Spleen (tissue), 7 donors: ENCODE results near the gene SMIM23.

ENCODE experiments used
- POLR2A ChIP-seq, 3 donors: fragments of 450-650 bp; IDR thresholded peaks; one replicate each; pipeline ENCODE4 v1.5.1; 2017; ENCODE audit warnings: antibody characterized with exemption in 3 of 3, mild to moderate bottlenecking in 1 of 3
- POLR2AphosphoS5 ChIP-seq, 3 donors: sonication (generic); formaldehyde crosslinking; IDR thresholded peaks; one replicate each; pipeline ENCODE4 v1.5.1; 2017; ENCODE audit warnings: antibody characterized with exemption in 3 of 3
- TF ChIP-seq, protein P1 (sequence below), 11 experiments: fragments of 200-600 bp in 7 of 11; fragments of 450-650 bp in 4 of 11; sonication (generic) in 4 of 11; IDR thresholded peaks in 8 of 11; conservative IDR thresholded peaks in 3 of 11; 1 replicate in 7 of 11; 2 replicates in 4 of 11; pipeline versions ENCODE4 v1.4.0 to v1.8.0; 2016 to 2021; ENCODE audit warnings: antibody characterized with exemption in 11 of 11, inconsistent platforms in 4 of 11, mild to moderate bottlenecking in 1 of 11
- donor health status: DM: no; HTN: no; CAD: no; lungs with moderate emphysema.
- donor health status: DM: no; HTN: no; CAD: no.
- donor health status: DM: no; HTN: no; CAD: no.

DNA sequence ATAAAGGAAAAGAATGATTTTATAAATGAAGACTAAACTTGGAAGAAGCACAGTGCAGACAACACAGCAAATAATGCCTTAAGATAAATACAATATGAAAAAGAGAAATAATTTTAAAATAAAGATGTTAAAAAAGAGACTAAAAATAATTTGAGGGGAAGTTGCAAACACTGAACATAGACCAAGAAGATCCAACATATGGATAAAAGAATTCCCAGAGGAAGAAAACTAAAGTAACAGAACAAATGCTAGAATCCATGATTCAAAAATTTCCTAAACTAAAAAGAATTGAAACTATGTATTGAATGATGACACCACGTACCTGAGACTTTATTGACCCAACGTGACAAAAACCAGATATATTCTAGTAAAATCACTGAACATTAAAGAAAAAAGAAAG lies 18.7 kb upstream of the SMIM23 start:
- TF ChIP-seq, protein P1, sequence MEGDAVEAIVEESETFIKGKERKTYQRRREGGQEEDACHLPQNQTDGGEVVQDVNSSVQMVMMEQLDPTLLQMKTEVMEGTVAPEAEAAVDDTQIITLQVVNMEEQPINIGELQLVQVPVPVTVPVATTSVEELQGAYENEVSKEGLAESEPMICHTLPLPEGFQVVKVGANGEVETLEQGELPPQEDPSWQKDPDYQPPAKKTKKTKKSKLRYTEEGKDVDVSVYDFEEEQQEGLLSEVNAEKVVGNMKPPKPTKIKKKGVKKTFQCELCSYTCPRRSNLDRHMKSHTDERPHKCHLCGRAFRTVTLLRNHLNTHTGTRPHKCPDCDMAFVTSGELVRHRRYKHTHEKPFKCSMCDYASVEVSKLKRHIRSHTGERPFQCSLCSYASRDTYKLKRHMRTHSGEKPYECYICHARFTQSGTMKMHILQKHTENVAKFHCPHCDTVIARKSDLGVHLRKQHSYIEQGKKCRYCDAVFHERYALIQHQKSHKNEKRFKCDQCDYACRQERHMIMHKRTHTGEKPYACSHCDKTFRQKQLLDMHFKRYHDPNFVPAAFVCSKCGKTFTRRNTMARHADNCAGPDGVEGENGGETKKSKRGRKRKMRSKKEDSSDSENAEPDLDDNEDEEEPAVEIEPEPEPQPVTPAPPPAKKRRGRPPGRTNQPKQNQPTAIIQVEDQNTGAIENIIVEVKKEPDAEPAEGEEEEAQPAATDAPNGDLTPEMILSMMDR (IDR thresholded peaks at IDR 0.05 in 8 of 11, conservative IDR thresholded peaks at IDR 0.05 in 3 of 11): no peak
- TF ChIP-seq POLR2A (IDR thresholded peaks at IDR 0.05) (no peak), POLR2AphosphoS5 (IDR thresholded peaks at IDR 0.05) (no peak)
